ENCODE results near the gene ERC1. TPM values are rescaled to one million over a fixed set of nuclear protein-coding genes. Genes with fewer than 3 reads are reported as not detected.

ERC1 gene
- total RNA-seq, 1 experiment from 2014 or later: 54.7 TPM

- in situ Hi-C loops (cut with HindIII; ENCODE audit: low sequenced_read_pairs): no loop called here
- no peak for DNase-seq (ENCODE audit: low spot score)
Measured at GRCh38 chr12:1469070-1469469, 478.0 kb downstream of the ERC1 start.

GRCh38 chr12:1470051-1470450 lies 479.0 kb downstream of the ERC1 start:
- in situ Hi-C loops (cut with HindIII; ENCODE audit: low sequenced_read_pairs): no loop called here
- no peak for DNase-seq (ENCODE audit: low spot score)

- DNase-seq (ENCODE audit: low spot score): no peak
- in situ Hi-C loops (cut with HindIII; ENCODE audit: low sequenced_read_pairs): no loop called here
Measured at GRCh38 chr12:1471224-1471623, 480.2 kb downstream of the ERC1 start.

- in situ Hi-C loops (cut with HindIII; ENCODE audit: low sequenced_read_pairs): no loop called here
- DNase-seq (ENCODE audit: low spot score): no peak
Measured at GRCh38 chr12:1473418-1473817, 482.4 kb downstream of the ERC1 start.

GRCh38 chr12:1474041-1474573 lies 483.1 kb downstream of the ERC1 start:
- in situ Hi-C loops (cut with HindIII; ENCODE audit: low sequenced_read_pairs): no loop called here
- DNase-seq (ENCODE audit: low spot score): no peak

GRCh38 chr12:1474574-1475153 lies 483.6 kb downstream of the ERC1 start:
- DNase-seq (ENCODE audit: low spot score): no peak
- in situ Hi-C loops (cut with HindIII; ENCODE audit: low sequenced_read_pairs): no loop called here

GRCh38 chr12:1479645-1480044 lies 488.6 kb downstream of the ERC1 start:
- DNase-seq (ENCODE audit: low spot score): no peak
- in situ Hi-C loops (cut with HindIII; ENCODE audit: low sequenced_read_pairs): no loop called here

- in situ Hi-C loops (cut with HindIII; ENCODE audit: low sequenced_read_pairs): no loop called here
- DNase-seq (ENCODE audit: low spot score): no peak
Measured at GRCh38 chr12:1481326-1481725, 490.3 kb downstream of the ERC1 start.

GRCh38 chr12:1481906-1482305 lies 490.9 kb downstream of the ERC1 start:
- in situ Hi-C loops (cut with HindIII; ENCODE audit: low sequenced_read_pairs): no loop called here

GRCh38 chr12:1488908-1489381 lies 497.9 kb downstream of the ERC1 start:
- no peak for DNase-seq (ENCODE audit: low spot score)
- in situ Hi-C loops (cut with HindIII; ENCODE audit: low sequenced_read_pairs): no loop called here

More at GRCh38 chr12:1481906-1482305, 490.9 kb downstream of the ERC1 start:
- no peak for DNase-seq (ENCODE audit: low spot score)

GRCh38 chr12:1491983-1492697 lies 501.1 kb downstream of the ERC1 start:
- in situ Hi-C loops (cut with HindIII; ENCODE audit: low sequenced_read_pairs): no loop called here
- DNase-seq (ENCODE audit: low spot score): peak; percentile 70

- in situ Hi-C loops (cut with HindIII; ENCODE audit: low sequenced_read_pairs): no loop called here
- DNase-seq (ENCODE audit: low spot score): no peak
Measured at GRCh38 chr12:1493781-1494565, 502.9 kb downstream of the ERC1 start.

GRCh38 chr12:1494856-1495255 lies 503.8 kb downstream of the ERC1 start:
- DNase-seq (ENCODE audit: low spot score): no peak
- in situ Hi-C loops (cut with HindIII; ENCODE audit: low sequenced_read_pairs): no loop called here

GRCh38 chr12:1496162-1496900 lies 505.3 kb downstream of the ERC1 start:
- in situ Hi-C loops (cut with HindIII; ENCODE audit: low sequenced_read_pairs): no loop called here
- no peak for DNase-seq (ENCODE audit: low spot score)

GRCh38 chr12:1497161-1497560 lies 506.1 kb downstream of the ERC1 start:
- DNase-seq (ENCODE audit: low spot score): no peak
- in situ Hi-C loops (cut with HindIII; ENCODE audit: low sequenced_read_pairs): no loop called here

- in situ Hi-C loops (cut with HindIII; ENCODE audit: low sequenced_read_pairs): no loop called here
- no peak for DNase-seq (ENCODE audit: low spot score)
Measured at GRCh38 chr12:1498199-1498740, 507.2 kb downstream of the ERC1 start.

GRCh38 chr12:1499351-1499750 lies 508.3 kb downstream of the ERC1 start:
- in situ Hi-C loops (cut with HindIII; ENCODE audit: low sequenced_read_pairs): no loop called here
- no peak for DNase-seq (ENCODE audit: low spot score)

GRCh38 chr12:1500095-1500801 lies 509.2 kb downstream of the ERC1 start:
- peak; percentile 69 for DNase-seq (ENCODE audit: low spot score)
- in situ Hi-C loops (cut with HindIII; ENCODE audit: low sequenced_read_pairs): no loop called here

All from G401 (cell line).